Measurements from ENCODE around the gene NME3. TPM values are rescaled to one million over a fixed set of nuclear protein-coding genes. Genes with fewer than 3 reads are reported as not detected.

NME3 gene
- total RNA-seq, 2 donors from 2014 or later, result 68.1 to 165 TPM

GRCh38 chr16:1793578-1794220 is 22.4 kb upstream of the NME3 start, which contains the start of gene IGFALS:
Gene IGFALS, minus strand, starts transcription at chr16:1793705. Its CDS starts 53 bp downstream, at chr16:1793652.
- DNase-seq (ENCODE audit: low spot score), result no peak
- no peak within 1 kb of the TSS for H3K4me3 ChIP-seq
- H3K27me3 ChIP-seq (replicated peaks; ENCODE audit: insufficient read depth), result no peaks in the 10 kb centered on the region
- no peaks in the 10 kb centered on the region for H3K4me1 ChIP-seq (ENCODE audit: control insufficient read depth in 1 of 2, low read depth in 2 of 2)
- no peaks in the 10 kb centered on the region for H3K9me3 ChIP-seq
- no peak within 1 kb of the TSS for H3K27ac ChIP-seq
- no peak for TF ChIP-seq CTCF (IDR thresholded peaks at IDR 0.05)
- no peak for ATAC-seq (ENCODE audit: insufficient number of reproducible peaks, low FRiP score, low read depth)
- peaks cover 12% of the 10 kb centered on the region for H3K36me3 ChIP-seq

GRCh38 chr16:1792836-1793577 is 21.7 kb upstream of the NME3 start:
- ATAC-seq (ENCODE audit: insufficient number of reproducible peaks, low FRiP score, low read depth) (no peak), DNase-seq (ENCODE audit: low spot score) (no peak)
- Histone ChIP-seq H3K4me1 (ENCODE audit: control insufficient read depth in 1 of 2, low read depth in 2 of 2) (no peaks in the 10 kb centered on the region), H3K27ac (no peak overlapping the region), H3K27me3 (replicated peaks; ENCODE audit: insufficient read depth) (no peaks in the 10 kb centered on the region), H3K36me3 (peaks cover 19% of the 10 kb centered on the region), H3K4me3 (no peak overlapping the region), H3K9me3 (no peaks in the 10 kb centered on the region)
- no peak for TF ChIP-seq CTCF (IDR thresholded peaks at IDR 0.05)

- H3K27me3 ChIP-seq (replicated peaks; ENCODE audit: insufficient read depth), result no peaks in the 10 kb centered on the region
- peaks cover 19% of the 10 kb centered on the region for H3K36me3 ChIP-seq
- no peak for TF ChIP-seq CTCF (IDR thresholded peaks at IDR 0.05)
- H3K4me1 ChIP-seq (ENCODE audit: control insufficient read depth in 1 of 2, low read depth in 2 of 2), result no peaks in the 10 kb centered on the region
- no peak overlapping the region for H3K4me3 ChIP-seq
- H3K27ac ChIP-seq, result no peak overlapping the region
- DNase-seq (ENCODE audit: low spot score) (no peak), ATAC-seq (ENCODE audit: insufficient number of reproducible peaks, low FRiP score, low read depth) (no peak)
- no peaks in the 10 kb centered on the region for H3K9me3 ChIP-seq
These were observed 20.8 kb upstream of the NME3 start for GRCh38 chr16:1791943-1792812.

- TF ChIP-seq CTCF (IDR thresholded peaks at IDR 0.05), result no peak
- Histone ChIP-seq H3K9me3 (no peaks in the 10 kb centered on the region), H3K27me3 (replicated peaks; ENCODE audit: insufficient read depth) (no peaks in the 10 kb centered on the region), H3K27ac (no peak overlapping the region), H3K4me1 (ENCODE audit: control insufficient read depth in 1 of 2, low read depth in 2 of 2) (no peaks in the 10 kb centered on the region), H3K36me3 (peaks cover 25% of the 10 kb centered on the region), H3K4me3 (no peak overlapping the region)
- no peak for ATAC-seq (ENCODE audit: insufficient number of reproducible peaks, low FRiP score, low read depth)
- DNase-seq (ENCODE audit: low spot score), result no peak
These were observed 20.1 kb upstream of the NME3 start for GRCh38 chr16:1791256-1791942.
